Dendritic cell treated with granulocyte-macrophage colony-stimulating factor and Interleukin-4, amounts not matched to agents 40 ng/mL and 50 ng/mL, for 4 days (primary cell): ENCODE data around the gene MYH13.

Experiments used
- H3K27ac Mint-ChIP-seq: one replicate; pipeline ENCODE4 v1.8.0; 2022; ENCODE audit warnings: mild to moderate bottlenecking, mixed read lengths
- H3K27me3 Mint-ChIP-seq: one replicate; pipeline ENCODE4 v1.8.0; 2022; ENCODE audit warnings: mild to moderate bottlenecking, mixed read lengths
- H3K36me3 Mint-ChIP-seq: one replicate; pipeline ENCODE4 v1.8.0; 2022; ENCODE audit warnings: low read depth, mixed read lengths
- H3K4me1 Mint-ChIP-seq: one replicate; pipeline ENCODE4 v1.8.0; 2022; ENCODE audit warnings: low read depth, mixed read lengths
- H3K4me3 Mint-ChIP-seq: one replicate; pipeline ENCODE4 v1.8.0; 2022; ENCODE audit warnings: mild to moderate bottlenecking, moderate library complexity, mixed read lengths
- H3K9me3 Mint-ChIP-seq: one replicate; pipeline ENCODE4 v1.8.0; 2022; ENCODE audit warnings: mixed read lengths
- intact Hi-C: fragments of 100-400 bp; cut with micrococcal nuclease; formaldehyde crosslinking; loops from one replicate; pipeline ENCODE4 v1.15.0; 2022

Gene MYH13

GRCh38 chr17:10372906-10373305, at the start of gene MYH13:
Gene MYH13 (minus strand): TSS chr17:10373006. CDS start chr17:10364530, 8,476 bp downstream.
- Mint-ChIP-seq H3K9me3 (no peaks in the 10 kb centered on the region), H3K36me3 (no peaks in the 10 kb centered on the region), H3K27ac (no peak within 1 kb of the TSS), H3K27me3 (peaks cover 9% of the 10 kb centered on the region), H3K4me3 (no peak within 1 kb of the TSS), H3K4me1 (no peaks in the 10 kb centered on the region)
- intact Hi-C loops, result no loop called here

DNA sequence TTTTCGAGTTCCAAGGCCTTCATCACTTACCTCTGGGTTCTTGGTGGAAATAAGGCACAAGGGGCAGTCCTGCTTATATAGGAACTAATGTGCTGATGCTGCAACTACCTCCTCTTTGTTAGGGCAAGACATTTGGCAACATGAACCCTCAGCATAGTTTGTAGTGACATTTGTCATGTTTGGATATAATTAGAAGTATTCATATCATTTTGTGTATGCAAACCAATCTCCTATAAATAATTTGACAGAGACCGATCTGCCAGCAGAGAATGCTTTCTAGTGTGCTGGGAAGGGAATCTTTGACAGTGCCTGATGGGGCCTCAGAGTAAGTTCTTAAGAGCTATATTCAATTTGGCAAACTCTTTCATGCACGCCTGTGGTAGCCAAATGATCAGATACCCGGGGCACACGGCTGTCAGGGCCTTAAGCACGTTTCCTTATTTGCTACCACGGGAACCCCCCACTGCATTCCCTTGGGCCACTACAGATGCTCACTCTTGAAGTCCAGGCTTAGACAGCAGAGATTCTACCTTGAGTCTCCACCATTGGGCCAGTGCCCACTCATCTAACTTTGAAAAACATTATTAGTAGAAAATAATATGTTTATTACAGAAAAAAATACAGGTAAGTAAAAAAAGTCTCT, 49.2 kb upstream of the MYH13 start, which contains the start of gene MYH8:
MYH8 (minus strand) TSS at position 51 of the 643 bp plus-strand sequence. CDS start 1,723 bp downstream, outside the sequence.
- Mint-ChIP-seq H3K36me3 (no peaks in the 10 kb centered on the region), H3K27ac (no peak within 1 kb of the TSS), H3K4me1 (no peaks in the 10 kb centered on the region), H3K4me3 (no peak within 1 kb of the TSS), H3K27me3 (peaks cover 4% of the 10 kb centered on the region), H3K9me3 (no peaks in the 10 kb centered on the region)
- intact Hi-C loops, result no loop called here

GRCh38 chr17:10421211-10421610, 48.4 kb upstream of the MYH13 start:
- Mint-ChIP-seq H3K4me1 (no peaks in the 10 kb centered on the region), H3K27ac (no peak overlapping the region), H3K27me3 (peaks cover 3% of the 10 kb centered on the region), H3K9me3 (no peaks in the 10 kb centered on the region), H3K36me3 (no peaks in the 10 kb centered on the region), H3K4me3 (no peak overlapping the region)
- intact Hi-C loops, result no loop called here

GRCh38 chr17:10420811-10421210, 48.0 kb upstream of the MYH13 start:
- Mint-ChIP-seq H3K27ac (no peak overlapping the region), H3K27me3 (peaks cover 3% of the 10 kb centered on the region), H3K4me3 (no peak overlapping the region), H3K4me1 (no peaks in the 10 kb centered on the region), H3K9me3 (no peaks in the 10 kb centered on the region), H3K36me3 (no peaks in the 10 kb centered on the region)
- intact Hi-C loops, result no loop called here

DNA sequence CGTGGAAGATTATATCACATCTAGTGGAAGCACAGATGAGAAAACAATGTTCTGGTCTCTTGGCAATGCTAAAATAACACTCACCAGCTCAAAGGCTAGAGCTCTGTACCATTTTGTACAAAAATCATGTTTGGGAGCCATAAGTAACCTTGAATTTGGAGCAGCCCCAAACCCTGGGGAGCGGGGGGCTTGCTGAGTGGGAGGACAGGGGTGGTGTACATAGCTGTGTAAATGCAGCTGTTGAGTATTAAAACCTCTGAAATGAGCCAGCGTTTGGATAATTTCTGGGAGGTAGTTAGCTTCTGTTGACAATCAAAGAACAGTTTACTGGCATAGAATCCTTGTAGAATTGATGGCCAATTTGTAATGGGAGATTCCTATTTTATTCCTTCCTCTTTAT, 44.6 kb upstream of the MYH13 start:
- Mint-ChIP-seq H3K9me3 (no peaks in the 10 kb centered on the region), H3K27me3 (peaks cover 3% of the 10 kb centered on the region)

GRCh38 chr17:10415161-10415560, 42.4 kb upstream of the MYH13 start:
- intact Hi-C loops, result no loop called here
- no peaks in the 10 kb centered on the region for H3K9me3 Mint-ChIP-seq
- peaks cover 1% of the 10 kb centered on the region for H3K27me3 Mint-ChIP-seq
- no peak overlapping the region for H3K4me3 Mint-ChIP-seq
- no peaks in the 10 kb centered on the region for H3K4me1 Mint-ChIP-seq
- H3K36me3 Mint-ChIP-seq, result no peaks in the 10 kb centered on the region
- no peak overlapping the region for H3K27ac Mint-ChIP-seq

More for the DNA sequence above, 44.6 kb upstream of the MYH13 start:
- intact Hi-C loops, result no loop called here
- Mint-ChIP-seq H3K4me1 (no peaks in the 10 kb centered on the region), H3K36me3 (no peaks in the 10 kb centered on the region), H3K27ac (no peak overlapping the region), H3K4me3 (no peak overlapping the region)

- Mint-ChIP-seq H3K36me3 (no peaks in the 10 kb centered on the region), H3K27ac (no peak overlapping the region), H3K4me1 (no peaks in the 10 kb centered on the region), H3K4me3 (no peak overlapping the region), H3K27me3 (peaks cover 3% of the 10 kb centered on the region), H3K9me3 (no peaks in the 10 kb centered on the region)
- intact Hi-C loops, result no loop called here
Measured at GRCh38 chr17:10403589-10403988, 30.8 kb upstream of the MYH13 start.

GRCh38 chr17:10398352-10398751, 25.5 kb upstream of the MYH13 start:
- Mint-ChIP-seq H3K9me3 (no peaks in the 10 kb centered on the region), H3K4me1 (no peaks in the 10 kb centered on the region), H3K27me3 (peaks cover 4% of the 10 kb centered on the region), H3K4me3 (no peak overlapping the region), H3K36me3 (no peaks in the 10 kb centered on the region), H3K27ac (no peak overlapping the region)
- intact Hi-C loops, result no loop called here

GRCh38 chr17:10396524-10397163, 23.8 kb upstream of the MYH13 start:
- Mint-ChIP-seq H3K36me3 (no peaks in the 10 kb centered on the region), H3K27ac (no peak overlapping the region)
- intact Hi-C loops, result no loop called here

DNA sequence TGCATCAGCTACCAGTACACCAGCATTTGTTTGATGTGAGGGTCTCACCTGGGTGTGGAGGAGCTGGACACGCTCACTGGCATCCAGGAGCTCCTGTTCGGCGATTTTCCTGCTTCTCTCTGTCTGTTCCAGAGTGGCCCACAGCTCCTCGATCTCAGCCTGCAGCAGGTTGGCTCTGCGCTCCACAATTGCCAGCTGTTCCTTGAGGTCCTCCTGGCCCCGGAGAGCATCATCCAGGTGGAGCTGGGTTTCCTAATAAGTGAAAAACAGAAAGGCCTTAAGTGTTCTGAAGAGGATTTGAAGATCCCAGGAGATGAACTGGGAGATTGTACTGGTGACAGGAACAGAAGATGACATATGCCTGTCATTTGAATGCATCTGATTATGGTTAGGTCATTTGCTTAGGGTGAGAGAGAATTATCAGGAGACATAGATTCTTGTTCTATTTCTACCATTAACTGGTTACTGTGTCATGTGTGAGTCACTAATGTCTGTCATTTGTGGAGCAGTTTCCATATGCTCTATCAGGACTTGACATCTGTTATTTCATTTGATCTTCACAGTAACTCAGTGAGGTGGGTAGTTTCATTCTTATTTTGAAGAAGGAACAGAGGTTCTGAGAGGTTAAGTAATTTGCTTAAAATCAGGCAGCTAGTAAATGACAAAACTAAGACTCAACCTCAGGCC, 21.5 kb upstream of the MYH13 start:
- H3K9me3 Mint-ChIP-seq, result no peaks in the 10 kb centered on the region
- no peak overlapping the region for H3K4me3 Mint-ChIP-seq
- peaks cover 11% of the 10 kb centered on the region for H3K27me3 Mint-ChIP-seq
- H3K4me1 Mint-ChIP-seq, result no peaks in the 10 kb centered on the region
- intact Hi-C loops, result no loop called here
- H3K36me3 Mint-ChIP-seq, result no peaks in the 10 kb centered on the region
- H3K27ac Mint-ChIP-seq, result no peak overlapping the region

More at GRCh38 chr17:10396524-10397163, 23.8 kb upstream of the MYH13 start:
- no peaks in the 10 kb centered on the region for H3K4me1 Mint-ChIP-seq
- H3K9me3 Mint-ChIP-seq, result no peaks in the 10 kb centered on the region
- H3K4me3 Mint-ChIP-seq, result no peak overlapping the region
- H3K27me3 Mint-ChIP-seq, result peaks cover 9% of the 10 kb centered on the region

GRCh38 chr17:10392880-10393279, 20.1 kb upstream of the MYH13 start:
- Mint-ChIP-seq H3K9me3 (no peaks in the 10 kb centered on the region), H3K36me3 (no peaks in the 10 kb centered on the region), H3K4me1 (no peaks in the 10 kb centered on the region), H3K27me3 (peaks cover 13% of the 10 kb centered on the region), H3K4me3 (no peak overlapping the region), H3K27ac (no peak overlapping the region)
- intact Hi-C loops, result no loop called here

DNA sequence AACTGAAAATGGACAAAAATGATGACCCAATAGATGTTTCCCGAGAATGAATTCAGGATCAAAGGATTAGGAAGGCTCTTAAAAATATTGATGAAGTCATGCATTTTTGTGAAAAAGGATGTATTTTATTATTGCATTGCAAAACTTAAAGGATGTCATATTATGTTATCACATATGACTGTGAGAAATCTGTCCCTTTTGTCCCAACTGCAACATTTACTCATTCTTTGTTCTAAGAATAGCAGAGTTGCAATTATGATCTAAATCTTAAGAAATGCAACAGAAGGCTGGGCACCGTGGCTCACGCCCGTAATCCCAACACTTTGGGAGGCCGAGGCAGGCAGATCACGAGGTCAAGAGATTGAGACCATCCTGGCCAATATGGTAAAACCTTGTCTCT, 13.1 kb upstream of the MYH13 start:
- Mint-ChIP-seq H3K36me3 (no peaks in the 10 kb centered on the region), H3K4me3 (no peak overlapping the region), H3K9me3 (no peaks in the 10 kb centered on the region), H3K4me1 (no peaks in the 10 kb centered on the region), H3K27ac (no peak overlapping the region), H3K27me3 (peaks cover 7% of the 10 kb centered on the region)
- intact Hi-C loops, result no loop called here

DNA sequence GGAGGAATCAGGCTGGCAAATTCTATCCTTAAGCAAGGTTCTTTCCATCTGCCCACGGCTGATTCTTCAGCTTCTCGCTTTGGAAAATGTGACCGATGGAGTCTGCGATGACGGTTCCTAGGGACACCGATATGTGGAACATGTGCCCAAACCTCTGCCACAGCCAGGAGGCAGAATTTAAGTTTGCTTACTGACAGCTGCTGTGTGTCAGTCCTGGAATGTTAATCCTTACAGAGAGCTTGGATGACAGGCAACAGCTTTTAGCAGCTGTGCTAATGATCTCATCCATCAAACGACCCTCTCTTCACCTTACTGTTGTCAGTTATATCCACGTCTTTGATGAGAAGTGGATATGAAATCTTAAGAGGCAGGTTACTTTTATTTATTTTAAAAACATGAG, 11.4 kb upstream of the MYH13 start:
- Mint-ChIP-seq H3K36me3 (no peaks in the 10 kb centered on the region), H3K4me1 (no peaks in the 10 kb centered on the region), H3K9me3 (no peaks in the 10 kb centered on the region), H3K27me3 (peaks cover 8% of the 10 kb centered on the region), H3K4me3 (no peak overlapping the region), H3K27ac (no peak overlapping the region)
- intact Hi-C loops, result no loop called here

DNA sequence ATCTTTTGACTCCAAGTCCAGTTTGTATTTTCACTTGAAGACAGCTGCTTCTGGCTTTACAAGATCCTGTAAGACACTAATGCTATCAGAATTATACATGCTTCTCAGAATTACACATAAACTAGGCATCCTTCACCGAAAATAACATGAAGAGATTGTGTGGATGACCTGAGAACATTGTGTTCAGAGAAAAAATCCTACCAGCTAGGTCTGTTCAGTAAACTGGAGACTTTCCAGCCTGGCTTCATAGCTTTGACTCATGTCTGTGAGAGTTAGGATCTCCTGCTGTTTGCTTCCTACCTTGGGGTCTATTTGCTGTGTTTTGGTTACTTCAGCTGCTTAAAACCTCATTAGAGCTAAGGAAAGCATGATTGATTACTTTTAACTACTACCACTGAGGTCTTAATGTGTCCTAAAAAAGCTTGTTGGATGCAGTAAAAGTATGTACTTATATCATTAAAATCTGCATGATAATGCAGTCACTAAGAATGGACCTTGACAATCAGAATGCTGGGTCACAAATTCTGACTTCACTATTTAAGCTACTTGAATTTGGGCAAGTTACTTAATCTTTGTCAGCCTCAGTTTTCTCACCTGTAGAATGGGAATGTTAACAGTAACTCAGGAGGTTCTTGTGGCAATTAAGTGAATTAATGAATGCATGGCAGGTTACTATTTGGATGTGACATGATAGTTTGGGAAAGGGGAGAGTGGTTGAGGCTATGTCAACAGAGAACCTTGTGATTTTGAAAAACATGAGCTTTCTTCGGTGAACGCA, 8.0 kb upstream of the MYH13 start:
- H3K4me1 Mint-ChIP-seq, result no peaks in the 10 kb centered on the region
- no peak overlapping the region for H3K4me3 Mint-ChIP-seq
- H3K27ac Mint-ChIP-seq, result no peak overlapping the region
- peaks cover 2% of the 10 kb centered on the region for H3K27me3 Mint-ChIP-seq
- no peaks in the 10 kb centered on the region for H3K36me3 Mint-ChIP-seq
- no peaks in the 10 kb centered on the region for H3K9me3 Mint-ChIP-seq
- intact Hi-C loops, result no loop called here
